PC-9 (cell line): ENCODE data around the gene OR5K1.

ENCODE experiments used
- CTCF ChIP-seq: fragments of 200-600 bp; sonication (generic); conservative IDR thresholded peaks from 2 replicates; pipeline ENCODE4 v1.6.1; 2017; ENCODE audit warnings: mixed run types, antibody characterized with exemption, mild to moderate bottlenecking, moderate library complexity
- EZH2 ChIP-seq: fragments of 200-600 bp; sonication (generic); IDR thresholded peaks from 2 replicates; pipeline ENCODE4 v1.8.0; 2017; ENCODE audit warnings: antibody characterized with exemption, low read depth

GRCh38 chr3:98433764-98434163, 29.2 kb upstream of the OR5K1 start:
- TF ChIP-seq EZH2 (no peak), CTCF (no peak)
